GM12872 (cell line): ENCODE measurements around the gene NF2.

Experiments
- TF ChIP-seq, protein P1 (sequence below): IDR thresholded peaks from 3 replicates; pipeline ENCODE4 v1.5.1; 2011; ENCODE audit warnings: low read depth, mild to moderate bottlenecking, low read length, moderate library complexity; ENCODE audit not compliant: insufficient read depth

NF2 gene

DNA sequence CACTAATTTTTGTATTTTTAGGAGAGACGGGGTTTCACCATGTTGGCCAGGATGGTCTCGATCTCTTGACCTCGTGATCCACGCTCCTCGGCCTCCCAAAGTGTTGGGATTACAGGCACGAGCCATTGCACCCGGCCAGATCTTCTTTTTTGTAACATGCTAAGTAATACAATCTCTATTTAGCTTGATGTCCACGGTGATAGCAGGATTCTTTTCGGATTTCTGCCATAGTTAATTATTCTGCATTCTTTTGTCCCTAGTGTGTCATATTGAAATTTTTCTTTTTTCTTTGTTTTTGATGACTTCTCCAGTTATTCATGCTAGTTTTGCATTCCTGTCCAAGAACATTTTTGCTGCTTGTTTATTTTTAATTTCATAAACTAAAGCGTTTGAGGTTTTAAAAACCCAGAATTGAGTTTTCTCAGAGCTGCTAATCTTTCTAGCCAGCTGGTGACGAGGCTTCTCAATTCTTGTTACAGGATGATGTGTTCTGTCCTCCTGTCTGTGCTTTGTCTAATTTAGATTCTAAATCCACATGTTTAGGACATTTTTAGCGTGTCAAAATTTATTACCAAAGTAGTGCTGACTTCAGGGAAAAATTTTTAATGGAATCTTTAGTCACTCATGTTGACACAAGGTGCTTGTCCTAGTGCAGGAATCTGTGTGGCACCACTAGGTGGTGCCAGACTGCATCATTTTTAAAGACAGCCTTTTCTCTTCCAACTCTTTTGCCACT, 21.8 kb downstream of the NF2 start:
- TF ChIP-seq, protein P1, sequence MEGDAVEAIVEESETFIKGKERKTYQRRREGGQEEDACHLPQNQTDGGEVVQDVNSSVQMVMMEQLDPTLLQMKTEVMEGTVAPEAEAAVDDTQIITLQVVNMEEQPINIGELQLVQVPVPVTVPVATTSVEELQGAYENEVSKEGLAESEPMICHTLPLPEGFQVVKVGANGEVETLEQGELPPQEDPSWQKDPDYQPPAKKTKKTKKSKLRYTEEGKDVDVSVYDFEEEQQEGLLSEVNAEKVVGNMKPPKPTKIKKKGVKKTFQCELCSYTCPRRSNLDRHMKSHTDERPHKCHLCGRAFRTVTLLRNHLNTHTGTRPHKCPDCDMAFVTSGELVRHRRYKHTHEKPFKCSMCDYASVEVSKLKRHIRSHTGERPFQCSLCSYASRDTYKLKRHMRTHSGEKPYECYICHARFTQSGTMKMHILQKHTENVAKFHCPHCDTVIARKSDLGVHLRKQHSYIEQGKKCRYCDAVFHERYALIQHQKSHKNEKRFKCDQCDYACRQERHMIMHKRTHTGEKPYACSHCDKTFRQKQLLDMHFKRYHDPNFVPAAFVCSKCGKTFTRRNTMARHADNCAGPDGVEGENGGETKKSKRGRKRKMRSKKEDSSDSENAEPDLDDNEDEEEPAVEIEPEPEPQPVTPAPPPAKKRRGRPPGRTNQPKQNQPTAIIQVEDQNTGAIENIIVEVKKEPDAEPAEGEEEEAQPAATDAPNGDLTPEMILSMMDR: peak; percentile 90

DNA sequence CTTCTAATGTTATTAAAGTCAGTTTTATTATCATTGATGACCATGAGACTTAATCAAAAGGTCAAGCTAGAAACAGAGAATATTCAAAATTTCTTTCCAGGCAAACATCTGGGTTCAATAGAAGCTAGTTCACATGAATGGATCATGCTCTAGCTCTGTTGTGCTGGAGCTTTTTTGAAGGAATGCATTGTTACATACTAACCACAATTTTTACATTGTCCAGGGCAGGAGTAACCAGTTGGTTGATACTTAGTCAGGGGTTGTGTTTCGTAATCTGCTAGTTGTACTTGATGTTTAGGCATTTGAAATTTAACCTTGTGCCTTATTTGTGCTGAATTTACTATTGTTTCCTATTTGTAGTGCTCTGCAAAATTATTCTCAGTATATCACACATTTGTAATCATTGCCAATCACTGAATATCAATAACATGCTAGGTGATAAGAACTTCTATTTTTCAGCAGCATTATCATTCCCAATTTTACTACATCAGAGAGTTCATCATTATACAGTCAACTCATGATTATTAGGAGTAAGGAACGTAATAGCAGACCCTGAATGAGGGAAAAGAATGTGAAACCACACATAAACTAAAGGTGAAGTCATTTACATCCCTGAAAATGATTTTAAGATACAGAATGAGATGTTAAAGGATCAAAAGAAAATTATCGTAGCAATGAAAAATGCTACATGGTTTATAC, 23.2 kb downstream of the NF2 start:
- TF ChIP-seq, protein P1: no peak

DNA sequence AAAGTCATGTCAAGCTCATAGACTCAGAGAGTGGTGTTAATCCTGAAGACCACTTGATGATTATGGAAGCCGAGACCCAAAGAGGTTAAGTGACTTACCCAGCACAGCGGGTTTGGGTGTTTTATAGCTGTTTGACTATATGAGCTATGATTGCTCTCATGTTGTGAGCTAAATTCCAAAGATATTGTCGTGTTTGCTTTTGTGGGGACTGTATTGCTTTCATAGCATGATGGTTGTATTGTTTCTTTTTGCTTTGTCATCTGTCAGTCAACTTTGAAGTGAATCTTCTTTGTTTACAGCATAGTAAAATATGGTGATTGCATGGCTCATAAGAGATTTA, 23.7 kb downstream of the NF2 start:
- TF ChIP-seq, protein P1: no peak

DNA sequence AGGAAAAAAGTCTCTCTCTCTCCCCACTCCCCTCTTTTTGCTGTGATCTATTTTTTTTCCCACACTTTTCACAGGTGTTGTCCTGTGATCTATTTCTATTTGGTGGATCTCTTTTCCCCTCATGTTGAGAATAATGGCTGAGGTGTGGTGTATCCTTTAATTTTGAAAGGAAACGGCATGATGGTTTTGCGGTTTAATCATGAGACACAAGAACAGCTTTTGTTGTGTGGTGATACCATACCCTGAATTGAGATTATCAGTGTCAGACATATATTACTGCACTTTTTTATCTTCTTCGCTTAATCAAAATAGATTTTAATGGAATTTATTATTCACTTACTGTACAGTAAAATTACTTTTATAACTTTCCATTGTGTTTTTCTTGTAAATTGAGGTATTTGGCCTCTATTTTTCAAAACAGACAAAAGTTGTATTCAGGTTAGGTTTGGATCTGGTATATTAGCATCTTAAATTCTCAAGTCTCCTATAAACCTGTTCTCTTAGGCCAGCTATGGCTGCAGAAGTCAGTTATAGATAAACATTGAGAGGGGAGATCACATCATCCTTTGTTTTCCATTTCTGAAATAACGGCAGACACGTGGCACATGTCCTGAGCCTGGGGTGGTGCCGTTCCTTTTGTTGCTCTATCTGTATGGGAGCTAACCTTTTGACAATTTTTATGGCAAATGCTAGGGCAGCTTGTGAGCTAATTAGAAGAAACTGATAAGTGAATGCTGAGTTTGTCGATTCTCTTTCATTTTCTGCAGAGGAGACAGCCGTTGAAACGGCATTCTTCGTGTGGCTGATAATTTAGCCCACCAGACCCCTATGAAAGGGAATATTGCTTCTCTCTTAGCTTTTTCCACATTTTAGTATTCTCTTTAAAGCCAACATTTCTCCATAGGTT, 25.8 kb downstream of the NF2 start:
- TF ChIP-seq, protein P1: no peak

DNA sequence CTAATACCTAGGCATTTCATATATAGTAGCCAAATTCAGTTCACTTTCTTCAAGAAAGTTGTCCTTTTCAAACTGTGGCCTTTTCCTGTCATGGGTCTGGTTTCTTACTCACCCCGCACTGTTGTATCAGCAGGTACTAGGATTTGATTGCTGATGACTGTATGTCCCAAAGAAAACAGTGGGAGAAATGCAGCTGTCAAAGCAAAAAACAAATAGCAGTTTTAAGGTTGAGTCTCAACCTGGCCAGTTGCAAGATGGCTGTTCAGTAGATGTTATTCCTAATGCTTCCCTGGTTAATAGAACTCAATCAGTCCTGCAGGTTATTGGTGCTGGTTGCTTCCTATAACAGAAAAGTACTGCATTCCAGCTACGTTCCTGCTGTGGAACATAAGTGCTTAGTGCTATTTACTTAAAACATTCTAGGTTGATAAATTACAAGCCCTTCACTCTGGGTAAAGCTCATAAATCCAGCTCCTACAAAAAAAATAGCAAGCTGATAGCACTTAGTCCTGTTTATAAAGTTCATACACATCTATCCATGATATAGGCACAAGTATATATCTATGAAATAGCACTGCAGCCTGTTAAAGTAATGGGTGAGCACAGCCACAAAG, 26.6 kb downstream of the NF2 start:
- TF ChIP-seq, protein P1: no peak

DNA sequence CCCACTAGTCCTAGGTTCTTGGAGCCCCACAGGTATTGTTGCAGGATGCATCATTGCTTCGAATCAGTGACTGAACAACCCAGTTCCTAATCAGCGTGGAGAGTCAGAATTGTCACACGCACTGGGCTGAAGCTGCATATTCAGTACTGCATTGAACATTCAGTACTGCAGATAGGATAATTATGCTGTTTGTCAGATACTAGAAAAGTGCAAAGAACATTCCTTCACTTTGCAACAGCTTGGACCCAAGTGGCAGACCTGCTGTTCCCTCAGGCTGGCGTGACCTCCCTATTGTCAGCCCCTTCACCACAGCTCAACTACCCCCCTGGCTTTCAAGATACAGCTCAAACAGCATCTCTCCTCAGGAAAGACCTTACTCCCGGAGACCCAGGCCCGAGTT, 27.6 kb downstream of the NF2 start:
- TF ChIP-seq, protein P1: no peak

DNA sequence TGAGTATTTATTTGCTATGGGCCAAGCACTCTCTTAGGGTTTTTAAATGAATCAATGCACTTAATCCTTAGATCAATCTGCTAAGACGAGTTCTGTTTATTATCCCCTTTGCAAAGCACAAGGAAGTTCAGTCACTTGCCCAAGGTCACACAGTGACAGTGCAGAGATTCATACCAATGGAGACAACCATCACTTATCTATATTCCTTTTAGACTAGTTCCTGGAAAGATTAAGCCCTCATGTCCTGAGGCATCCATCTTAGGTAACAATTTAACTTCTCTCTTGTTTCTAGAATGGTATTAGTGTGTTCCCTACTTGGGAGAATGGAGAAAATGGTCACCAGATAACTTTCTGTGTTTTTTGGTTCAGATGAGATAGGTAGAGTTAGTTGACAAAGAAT, 28.3 kb downstream of the NF2 start:
- TF ChIP-seq, protein P1: no peak
